ENCODE measurements around the gene AKT1S1.
A peak's percentile ranks its signal among the peaks of the same experiment; 100 is the strongest.

Gene AKT1S1

DNA sequence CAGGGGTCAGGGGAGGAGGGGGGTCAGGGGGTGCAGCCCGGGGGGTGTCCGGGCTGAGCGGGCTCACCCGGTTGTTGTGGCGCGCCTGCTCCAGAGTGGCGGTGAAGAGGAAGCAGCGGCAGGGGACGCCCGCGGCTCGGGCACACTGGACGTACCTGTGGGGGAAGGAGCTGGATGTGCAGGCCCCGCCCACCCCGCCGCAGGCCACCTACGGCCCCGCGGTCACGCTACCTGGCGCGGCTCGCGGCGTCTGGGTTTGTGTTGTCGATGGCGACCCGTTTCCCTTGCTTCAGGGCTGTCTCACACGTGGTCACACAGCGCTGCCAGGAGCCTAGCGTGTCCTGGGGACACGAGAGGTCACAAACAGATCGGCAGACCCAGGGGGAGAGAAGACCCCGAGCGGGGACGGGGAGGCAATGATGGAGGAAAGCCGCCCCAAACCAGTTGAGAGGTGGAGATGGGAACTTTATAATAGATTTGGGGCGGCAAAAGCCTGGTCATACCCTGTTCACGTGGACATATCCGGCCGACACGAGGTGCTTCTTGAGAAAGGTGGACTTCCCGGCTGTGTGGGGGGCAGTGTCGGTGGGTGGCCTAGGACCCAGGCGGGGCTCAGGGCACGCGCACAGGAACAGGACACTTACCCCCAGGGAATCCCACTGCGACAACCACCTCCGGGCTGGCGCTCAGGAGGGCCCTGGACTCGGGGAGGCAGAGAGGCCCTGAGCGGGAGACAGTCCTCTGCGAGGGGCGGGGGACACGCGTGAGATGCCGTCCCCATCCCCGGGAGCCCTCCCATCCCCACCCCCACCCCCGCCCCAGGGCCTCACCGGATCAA lies 15.4 kb downstream of the AKT1S1 start (continued):
- TF ChIP-seq KLF8 (tag by site-specific recombination; IDR thresholded peaks at IDR 0.05) (peak; percentile 11; the same call in 1 of the 2 replicates), ZNF707 (tag by site-specific recombination; IDR thresholded peaks at IDR 0.05) (no peak), ZNF121 (tag by site-specific recombination; IDR thresholded peaks at IDR 0.05) (no peak), GLIS1 (tag by site-specific recombination; IDR thresholded peaks at IDR 0.05) (peak; percentile 29; the same call in 1 of the 2 replicates), ZNF843 (tag by site-specific recombination; IDR thresholded peaks at IDR 0.05) (no peak), ZNF175 (tag by site-specific recombination; IDR thresholded peaks at IDR 0.05) (no peak)

DNA sequence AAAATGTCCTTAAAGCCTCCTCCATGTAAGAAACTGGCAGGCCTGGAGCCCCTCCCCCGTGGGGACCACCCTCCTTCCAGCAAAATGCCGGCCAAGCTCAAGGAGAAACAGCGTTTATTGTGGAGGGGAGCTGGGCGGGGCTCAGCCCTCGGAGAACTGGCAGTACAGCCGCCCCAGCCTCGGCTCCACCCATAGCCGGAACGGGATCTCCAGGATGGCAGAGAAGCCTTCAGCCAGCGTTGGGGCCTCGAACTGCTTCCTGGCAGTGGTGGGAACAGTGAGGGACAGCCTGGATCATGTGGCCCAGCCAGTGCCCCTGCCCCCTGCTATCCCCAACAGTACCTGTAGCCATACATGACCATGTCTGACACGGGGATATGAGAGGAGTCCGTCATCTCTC lies 16.0 kb downstream of the AKT1S1 start:
- Histone ChIP-seq H3K4me3 (ENCODE audit: low read depth, low read length) (no peak overlapping the region), H3K27ac (ENCODE audit: extremely low read depth, low read depth, low read length) (peak overlapping the region; percentile 66), H3K9me3 (ENCODE audit: control insufficient read depth, insufficient read depth, low read depth, low read length) (no peaks in the 10 kb centered on the region), H3K4me1 (ENCODE audit: control insufficient read depth, insufficient read depth, low read length) (peaks cover 16% of the 10 kb centered on the region), H3K36me3 (ENCODE audit: control insufficient read depth in 2 of 2, insufficient read depth in 1 of 2, low read length in 2 of 2) (peaks cover 21 to 85% of the 10 kb centered on the region in 2 experiments)
- CTCF ChIA-PET, result no interaction called here
- TF ChIP-seq, protein P1, sequence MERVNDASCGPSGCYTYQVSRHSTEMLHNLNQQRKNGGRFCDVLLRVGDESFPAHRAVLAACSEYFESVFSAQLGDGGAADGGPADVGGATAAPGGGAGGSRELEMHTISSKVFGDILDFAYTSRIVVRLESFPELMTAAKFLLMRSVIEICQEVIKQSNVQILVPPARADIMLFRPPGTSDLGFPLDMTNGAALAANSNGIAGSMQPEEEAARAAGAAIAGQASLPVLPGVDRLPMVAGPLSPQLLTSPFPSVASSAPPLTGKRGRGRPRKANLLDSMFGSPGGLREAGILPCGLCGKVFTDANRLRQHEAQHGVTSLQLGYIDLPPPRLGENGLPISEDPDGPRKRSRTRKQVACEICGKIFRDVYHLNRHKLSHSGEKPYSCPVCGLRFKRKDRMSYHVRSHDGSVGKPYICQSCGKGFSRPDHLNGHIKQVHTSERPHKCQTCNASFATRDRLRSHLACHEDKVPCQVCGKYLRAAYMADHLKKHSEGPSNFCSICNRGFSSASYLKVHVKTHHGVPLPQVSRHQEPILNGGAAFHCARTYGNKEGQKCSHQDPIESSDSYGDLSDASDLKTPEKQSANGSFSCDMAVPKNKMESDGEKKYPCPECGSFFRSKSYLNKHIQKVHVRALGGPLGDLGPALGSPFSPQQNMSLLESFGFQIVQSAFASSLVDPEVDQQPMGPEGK (tag by site-specific recombination; IDR thresholded peaks at IDR 0.05), result peak; percentile 37; the same call in 1 of the 2 replicates
- TF ChIP-seq ZNF530 (tag by site-specific recombination; IDR thresholded peaks at IDR 0.05; ENCODE audit: low read depth) (no peak), ZNF416 (tag by site-specific recombination; IDR thresholded peaks at IDR 0.05) (no peak), ZNF394 (tag by site-specific recombination; IDR thresholded peaks at IDR 0.05; ENCODE audit: borderline replicate concordance) (no peak), KLF1 (tag by site-specific recombination; IDR thresholded peaks at IDR 0.05) (peak; percentile 76), KLF7 (tag by site-specific recombination; IDR thresholded peaks at IDR 0.05; ENCODE audit: borderline replicate concordance) (0 out of 2 replicates have a peak, but pooled peaks have one; percentile 45), BCL11B (tag by site-specific recombination; IDR thresholded peaks at IDR 0.05; ENCODE audit: low read depth) (0 out of 2 replicates have a peak, but pooled peaks have one; percentile 2), SP2 (tag by site-specific recombination; IDR thresholded peaks at IDR 0.05) (peak; percentile 50), KLF8 (tag by site-specific recombination; IDR thresholded peaks at IDR 0.05) (peak; percentile 27; the same call in 1 of the 2 replicates), YY2 (tag by site-specific recombination; IDR thresholded peaks at IDR 0.05) (peak; percentile 35; the same call in 1 of the 2 replicates), ZBTB17 (tag by site-specific recombination; IDR thresholded peaks at IDR 0.05) (peak; percentile 55; the same call in 1 of the 2 replicates), ZNF600 (tag by site-specific recombination; IDR thresholded peaks at IDR 0.05) (peak; percentile 78)
- TF ChIP-seq, protein P2, sequence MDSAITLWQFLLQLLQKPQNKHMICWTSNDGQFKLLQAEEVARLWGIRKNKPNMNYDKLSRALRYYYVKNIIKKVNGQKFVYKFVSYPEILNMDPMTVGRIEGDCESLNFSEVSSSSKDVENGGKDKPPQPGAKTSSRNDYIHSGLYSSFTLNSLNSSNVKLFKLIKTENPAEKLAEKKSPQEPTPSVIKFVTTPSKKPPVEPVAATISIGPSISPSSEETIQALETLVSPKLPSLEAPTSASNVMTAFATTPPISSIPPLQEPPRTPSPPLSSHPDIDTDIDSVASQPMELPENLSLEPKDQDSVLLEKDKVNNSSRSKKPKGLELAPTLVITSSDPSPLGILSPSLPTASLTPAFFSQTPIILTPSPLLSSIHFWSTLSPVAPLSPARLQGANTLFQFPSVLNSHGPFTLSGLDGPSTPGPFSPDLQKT (IDR thresholded peaks at IDR 0.05; ENCODE audit: borderline replicate concordance, low read depth, low read length), result no peak
- TF ChIP-seq, protein P3, sequence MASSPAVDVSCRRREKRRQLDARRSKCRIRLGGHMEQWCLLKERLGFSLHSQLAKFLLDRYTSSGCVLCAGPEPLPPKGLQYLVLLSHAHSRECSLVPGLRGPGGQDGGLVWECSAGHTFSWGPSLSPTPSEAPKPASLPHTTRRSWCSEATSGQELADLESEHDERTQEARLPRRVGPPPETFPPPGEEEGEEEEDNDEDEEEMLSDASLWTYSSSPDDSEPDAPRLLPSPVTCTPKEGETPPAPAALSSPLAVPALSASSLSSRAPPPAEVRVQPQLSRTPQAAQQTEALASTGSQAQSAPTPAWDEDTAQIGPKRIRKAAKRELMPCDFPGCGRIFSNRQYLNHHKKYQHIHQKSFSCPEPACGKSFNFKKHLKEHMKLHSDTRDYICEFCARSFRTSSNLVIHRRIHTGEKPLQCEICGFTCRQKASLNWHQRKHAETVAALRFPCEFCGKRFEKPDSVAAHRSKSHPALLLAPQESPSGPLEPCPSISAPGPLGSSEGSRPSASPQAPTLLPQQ (tag by site-specific recombination; IDR thresholded peaks at IDR 0.05), result 0 out of 2 replicates have a peak, but pooled peaks have one; percentile 16
- POLR2A ChIA-PET, result interaction anchor here (0.6 to 8.2 kb wide), 6 partner anchors 8 to 137 kb away, joined by 3 to 128 read pairs (median 4); partner anchors contain the start of genes AKT1S1, PTOV1 and TBC1D17
